Prostate gland (tissue), 2 donors: ENCODE measurements around the gene WDR64.

ENCODE experiments used
- CTCF ChIP-seq, 4 experiments: fragments of 200-600 bp in 2 of 4; fragments of 450-650 bp in 2 of 4; sonication (generic) in 2 of 4; IDR thresholded peaks; 1 replicate in 3 of 4; 2 replicates in 1 of 4; pipeline ENCODE4 v1.5.1; 2016 to 2019; ENCODE audit warnings: antibody characterized with exemption in 4 of 4, mild to moderate bottlenecking in 2 of 4, moderate library complexity in 2 of 4
- POLR2A ChIP-seq: fragments of 450-650 bp; IDR thresholded peaks from one replicate; pipeline ENCODE4 v1.6.1; 2016; ENCODE audit warnings: antibody characterized with exemption, mild to moderate bottlenecking
- POLR2AphosphoS5 ChIP-seq: sonication (generic); formaldehyde crosslinking; IDR thresholded peaks from one replicate; pipeline ENCODE4 v1.6.1; 2017; ENCODE audit warnings: antibody characterized with exemption

GRCh38 chr1:241642593-241642944 is 9.5 kb upstream of the WDR64 start:
- TF ChIP-seq POLR2AphosphoS5 = no peak
- no peak for TF ChIP-seq CTCF (IDR thresholded peaks at IDR 0.05)
- TF ChIP-seq POLR2A = no peak
